Fibroblast of villous mesenchyme (primary cell): ENCODE results near the gene GPER1. TPM values are rescaled to one million over a fixed set of nuclear protein-coding genes. Genes with fewer than 3 reads are reported as not detected.

Experiments used
- DNase-seq: peaks from one replicate; pipeline ENCODE4 v3.0.0-alpha.2; 2010; ENCODE audit warnings: low read depth
- H3K4me3 ChIP-seq: 2 replicates; pipeline ENCODE4 v1.5.1; 2011; ENCODE audit warnings: low read depth, mild to moderate bottlenecking, low read length
- total RNA-seq: library from RNA; depleted of rRNA; stranded (reverse); fragments of >200 nt; gene quantifications from 2 replicates; pipeline ENCODE4 v1.2.3, GENCODE V29; 2012
- TF ChIP-seq, protein P1 (sequence below): IDR thresholded peaks from 2 replicates; pipeline ENCODE4 v1.5.1; 2012; ENCODE audit warnings: low read depth, mild to moderate bottlenecking, low read length; ENCODE audit not compliant: insufficient read depth

GPER1 gene
- total RNA-seq, 1 donor = 2.6 TPM

DNA sequence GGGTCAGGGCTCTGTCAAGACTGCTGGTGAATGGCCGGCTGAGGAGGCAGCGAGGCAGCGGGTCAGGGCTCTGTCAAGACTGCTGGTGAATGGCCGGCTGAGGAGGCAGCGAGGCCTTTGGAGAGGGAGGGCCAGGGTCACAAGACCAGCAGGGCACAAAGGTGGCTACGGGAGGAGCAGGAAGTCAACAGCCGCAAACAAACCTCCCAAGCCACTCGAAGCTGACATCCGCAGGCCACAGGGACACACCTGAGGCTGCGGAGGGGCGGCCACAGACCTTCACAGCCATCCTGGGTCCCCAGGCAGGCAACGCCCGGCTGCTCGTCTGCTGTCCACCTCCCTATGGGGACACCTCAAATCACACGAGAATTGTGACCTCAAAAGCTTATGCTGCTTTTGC lies 8.9 kb upstream of the GPER1 start:
- no peak overlapping the region for H3K4me3 ChIP-seq
- TF ChIP-seq, protein P1, sequence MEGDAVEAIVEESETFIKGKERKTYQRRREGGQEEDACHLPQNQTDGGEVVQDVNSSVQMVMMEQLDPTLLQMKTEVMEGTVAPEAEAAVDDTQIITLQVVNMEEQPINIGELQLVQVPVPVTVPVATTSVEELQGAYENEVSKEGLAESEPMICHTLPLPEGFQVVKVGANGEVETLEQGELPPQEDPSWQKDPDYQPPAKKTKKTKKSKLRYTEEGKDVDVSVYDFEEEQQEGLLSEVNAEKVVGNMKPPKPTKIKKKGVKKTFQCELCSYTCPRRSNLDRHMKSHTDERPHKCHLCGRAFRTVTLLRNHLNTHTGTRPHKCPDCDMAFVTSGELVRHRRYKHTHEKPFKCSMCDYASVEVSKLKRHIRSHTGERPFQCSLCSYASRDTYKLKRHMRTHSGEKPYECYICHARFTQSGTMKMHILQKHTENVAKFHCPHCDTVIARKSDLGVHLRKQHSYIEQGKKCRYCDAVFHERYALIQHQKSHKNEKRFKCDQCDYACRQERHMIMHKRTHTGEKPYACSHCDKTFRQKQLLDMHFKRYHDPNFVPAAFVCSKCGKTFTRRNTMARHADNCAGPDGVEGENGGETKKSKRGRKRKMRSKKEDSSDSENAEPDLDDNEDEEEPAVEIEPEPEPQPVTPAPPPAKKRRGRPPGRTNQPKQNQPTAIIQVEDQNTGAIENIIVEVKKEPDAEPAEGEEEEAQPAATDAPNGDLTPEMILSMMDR = no peak
- DNase-seq = no peak

DNA sequence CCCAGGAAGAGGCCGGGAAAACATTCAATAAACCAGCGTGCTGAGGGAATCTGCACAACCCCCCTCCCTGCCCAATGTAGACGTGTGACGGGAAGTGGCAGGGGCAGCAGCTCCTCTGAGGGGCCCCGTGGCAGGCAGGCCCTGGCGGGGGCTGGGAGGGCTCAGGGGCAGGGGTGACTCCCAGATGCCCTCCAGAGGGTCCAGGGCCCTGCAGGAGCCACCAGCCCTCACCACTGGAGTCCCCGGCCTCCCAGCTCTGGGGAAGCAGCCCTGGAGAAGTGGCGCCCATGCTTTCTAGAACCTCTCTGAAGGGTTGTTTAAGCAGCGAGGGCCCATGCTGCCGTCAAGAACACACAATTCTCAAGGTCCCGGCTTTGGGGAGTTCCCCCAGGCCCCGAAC lies 8.4 kb upstream of the GPER1 start:
- DNase-seq = no peak
- no peak overlapping the region for H3K4me3 ChIP-seq
- TF ChIP-seq, protein P1 = no peak

DNA sequence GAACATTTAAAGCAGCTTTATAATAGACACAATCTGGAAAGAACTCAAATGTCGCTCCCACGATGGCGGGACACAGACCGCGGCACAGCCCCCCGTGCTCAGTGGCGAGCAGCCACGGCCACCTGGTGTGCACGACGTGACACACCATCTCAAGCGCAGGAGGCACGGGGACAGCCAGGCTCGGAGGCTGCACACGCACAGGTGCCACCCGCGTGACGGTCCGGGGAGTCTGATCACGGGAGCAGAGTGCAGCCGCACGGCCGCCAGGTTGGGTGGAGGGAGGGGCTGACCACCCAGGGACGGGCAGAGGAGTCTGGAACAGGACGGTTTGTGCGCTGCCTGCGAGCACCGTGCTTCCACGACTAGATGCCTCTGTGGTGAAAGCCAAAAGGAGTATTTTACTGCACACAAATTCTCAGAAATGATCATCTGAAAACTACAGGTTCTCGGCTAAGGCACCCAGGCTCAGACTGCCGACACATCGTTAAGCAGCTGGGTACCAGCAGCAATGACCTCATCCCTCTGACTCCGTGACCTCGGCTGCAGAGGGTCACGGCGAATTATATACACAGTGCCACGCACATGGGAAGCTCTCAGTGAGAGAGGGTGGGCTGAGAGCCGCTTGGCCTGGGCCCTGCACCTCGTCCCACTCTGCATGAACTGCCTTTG lies 7.5 kb upstream of the GPER1 start:
- H3K4me3 ChIP-seq = no peak overlapping the region
- TF ChIP-seq, protein P1 = no peak
- peak; percentile 36 for DNase-seq

DNA sequence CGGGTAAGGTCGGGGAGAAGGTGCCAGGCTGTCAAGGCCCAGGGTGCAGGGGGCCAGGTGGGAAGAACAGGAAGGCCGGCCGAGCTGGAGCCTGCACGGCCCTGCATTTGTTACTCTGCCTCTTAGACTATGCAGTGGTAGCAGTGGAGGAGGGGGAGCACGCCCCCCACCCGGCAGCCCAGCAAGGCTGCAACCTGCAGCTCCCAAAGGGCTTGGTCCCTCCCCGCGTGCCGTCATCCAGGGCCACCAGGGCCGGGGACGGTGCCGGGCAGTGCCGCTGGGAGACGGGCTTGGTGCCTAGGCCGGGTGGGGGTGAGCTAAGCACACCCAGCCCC lies 7.0 kb upstream of the GPER1 start:
- H3K4me3 ChIP-seq = no peak overlapping the region
- no peak for DNase-seq
- TF ChIP-seq, protein P1 = no peak

DNA sequence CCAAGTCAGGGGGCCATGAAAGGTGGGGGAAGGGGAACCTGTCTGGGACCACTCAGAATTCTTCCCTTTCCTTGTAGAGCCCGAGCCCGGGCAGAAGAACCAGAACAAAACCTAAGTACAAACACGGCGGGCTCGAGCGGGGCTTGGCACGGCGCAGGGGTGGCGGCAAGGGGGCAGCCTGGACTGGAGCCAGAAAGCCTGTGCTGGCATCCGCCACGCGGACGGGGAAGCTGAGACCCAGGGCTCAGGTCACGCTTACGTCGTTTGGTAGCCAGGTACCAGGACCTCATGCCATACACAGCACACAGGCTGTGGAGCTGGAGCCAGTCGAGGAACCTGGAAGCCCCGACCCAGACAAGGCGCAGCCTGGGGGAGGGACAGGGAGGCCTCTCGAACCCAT lies 6.6 kb upstream of the GPER1 start:
- TF ChIP-seq, protein P1 = no peak
- DNase-seq = no peak
- no peak overlapping the region for H3K4me3 ChIP-seq

DNA sequence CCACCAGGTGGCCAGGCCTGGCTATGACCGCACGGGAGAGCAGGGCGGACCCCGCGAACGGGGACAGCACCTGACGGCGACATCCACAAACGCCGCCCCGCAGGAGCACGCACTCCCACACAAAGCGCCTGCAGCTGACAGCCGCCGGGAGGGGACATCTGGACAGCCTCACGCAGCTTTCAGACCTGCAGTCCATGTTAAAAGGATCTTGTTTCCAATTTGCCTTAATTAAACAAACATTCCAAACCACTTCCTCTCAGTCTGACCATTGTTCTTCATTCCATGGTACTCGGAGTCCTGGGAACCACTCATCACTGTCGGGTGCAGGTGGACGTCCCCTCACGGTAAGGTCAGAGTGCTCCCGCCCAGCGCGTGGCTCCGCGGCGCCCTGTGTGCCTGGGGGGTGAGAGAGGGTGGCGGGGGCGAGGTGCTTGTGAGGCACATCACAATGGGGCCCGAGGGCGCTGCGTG lies 5.9 kb upstream of the GPER1 start:
- TF ChIP-seq, protein P1 = no peak
- peak; percentile 63 for DNase-seq
- no peak overlapping the region for H3K4me3 ChIP-seq
